Erythroblast (primary cell): ENCODE measurements around the gene PEX6.

Experiments used
- GATA1 ChIP-seq: IDR thresholded peaks from 2 replicates; pipeline ENCODE4 v1.6.1; 2011; ENCODE audit warnings: low read depth, mild to moderate bottlenecking, control low read depth, low read length, moderate library complexity
- POLR2A ChIP-seq: IDR thresholded peaks from 2 replicates; pipeline ENCODE4 v1.6.1; 2011; ENCODE audit warnings: mild to moderate bottlenecking, low read length

- TF ChIP-seq POLR2A (no peak), GATA1 (no peak)
These were observed 38.0 kb upstream of the PEX6 start for GRCh38 chr6:43016943-43017334.
